Measurements from ENCODE around the gene KBTBD4.
"Not testable (repeated sequence)": the region's sequence is repeated elsewhere in the genome, so short reads cannot be mapped to it uniquely, and the experiment has no call there.

Gene KBTBD4

GRCh38 chr11:47530721-47531120 is 48.0 kb downstream of the KBTBD4 start:
- in situ Hi-C loops (cut with MboI; ENCODE audit: low sequenced_read_pairs) = not testable (repeated sequence)

GRCh38 chr11:47529951-47530350 is 48.8 kb downstream of the KBTBD4 start:
- in situ Hi-C loops (cut with MboI; ENCODE audit: low sequenced_read_pairs) = no loop called here

GRCh38 chr11:47527186-47527585 is 51.6 kb downstream of the KBTBD4 start:
- in situ Hi-C loops (cut with MboI; ENCODE audit: low sequenced_read_pairs) = no loop called here

- in situ Hi-C loops (cut with MboI; ENCODE audit: low sequenced_read_pairs) = not testable (repeated sequence)
These were observed 52.7 kb downstream of the KBTBD4 start for GRCh38 chr11:47526032-47526431.

- in situ Hi-C loops (cut with MboI; ENCODE audit: low sequenced_read_pairs) = no loop called here
These were observed 54.4 kb downstream of the KBTBD4 start for GRCh38 chr11:47524291-47524874.

- in situ Hi-C loops (cut with MboI; ENCODE audit: low sequenced_read_pairs) = no loop called here
These were observed 55.1 kb downstream of the KBTBD4 start for GRCh38 chr11:47523490-47524225.

Data from HL-60/S4 (cell line).